H1 (cell line): Measurements from ENCODE around the gene SEC14L3. TPM values are rescaled to one million over a fixed set of nuclear protein-coding genes. Genes with fewer than 3 reads are reported as not detected.

Experiments used
- CTCF ChIA-PET: fragments of 300-600 bp; sonication (Branson Sonifier 250); formaldehyde crosslinking; loops from one replicate; lab custom pipeline; 2021; ENCODE audit not compliant: partially characterized antibody; lab: Charles Lee
- POLR2A ChIA-PET: fragments of 300-600 bp; sonication (Branson Sonifier 250); formaldehyde crosslinking; loops from one replicate; lab custom pipeline; 2021; ENCODE audit warnings: inconsistent platforms; ENCODE audit not compliant: partially characterized antibody; lab: Charles Lee
- DNase-seq, 2 experiments: peaks; one replicate each; pipeline versions ENCODE4 v3.0.0 to v3.0.0-alpha.2; 2010 to 2022; ENCODE audit warnings: low spot score in 2 of 2, low read depth in 1 of 2, mixed read lengths in 1 of 2
- FAIRE-seq: peaks from 2 replicates; lab custom pipeline; 2011; peaks lifted over from hg19 to GRCh38; lab: Jason Lieb, UNC
- H2AFZ ChIP-seq: 2 replicates; pipeline ENCODE4 v1.8.1; 2012; ENCODE audit warnings: low read length, inconsistent platforms
- H2AK5ac ChIP-seq: 2 replicates; pipeline ENCODE4 v1.6.1; 2013; ENCODE audit warnings: low read depth, low read length
- H2BK120ac ChIP-seq: replicated peaks from 2 replicates; pipeline ENCODE3; 2013; ENCODE audit warnings: low read depth, low read length, inconsistent platforms
- H2BK12ac ChIP-seq: 2 replicates; pipeline ENCODE4 v1.6.1; 2013; ENCODE audit warnings: low read depth, low read length
- H2BK15ac ChIP-seq: 2 replicates; pipeline ENCODE4 v1.6.1; 2013; ENCODE audit warnings: low read length
- H2BK20ac ChIP-seq: 2 replicates; pipeline ENCODE4 v1.6.1; 2013; ENCODE audit warnings: low read length
- H2BK5ac ChIP-seq: 2 replicates; pipeline ENCODE4 v1.6.1; 2013; ENCODE audit warnings: low read depth, low read length
- H3K14ac ChIP-seq: 2 replicates; pipeline ENCODE4 v1.6.1; 2013; ENCODE audit warnings: inconsistent platforms; ENCODE audit not compliant: insufficient read length
- H3K18ac ChIP-seq: 2 replicates; pipeline ENCODE4 v1.6.1; 2013; ENCODE audit warnings: low read length; ENCODE audit errors: extremely low read depth
- H3K23ac ChIP-seq: 2 replicates; pipeline ENCODE4 v1.6.1; 2013; ENCODE audit warnings: inconsistent platforms; ENCODE audit not compliant: insufficient read length
- H3K23me2 ChIP-seq: 2 replicates; pipeline ENCODE4 v1.6.1; 2013; ENCODE audit warnings: low read depth, low read length
- H3K27ac ChIP-seq: 2 replicates; pipeline ENCODE4 v1.6.1; 2011; ENCODE audit warnings: low read depth, low read length, inconsistent platforms
- H3K27me3 ChIP-seq, 4 experiments: replicated peaks in 1 of 4; 1 replicate in 1 of 4; 2 replicates in 3 of 4; pipeline versions ENCODE4 v1.6.1 to v1.8.1; 2011 to 2013; ENCODE audit warnings: low read length in 3 of 4, mild to moderate bottlenecking in 3 of 4, inconsistent platforms in 2 of 4, mixed read lengths in 2 of 4, moderate library complexity in 1 of 4; ENCODE audit not compliant: control insufficient read depth in 3 of 4, insufficient read depth in 3 of 4; ENCODE audit errors: extremely low read depth in 1 of 4
- H3K36me3 ChIP-seq, 4 experiments: 2 replicates each; pipeline versions ENCODE4 v1.6.1 to v1.8.1; 2011 to 2013; ENCODE audit warnings: mild to moderate bottlenecking in 4 of 4, low read length in 3 of 4, moderate library complexity in 2 of 4, control low read depth in 1 of 4, inconsistent platforms in 1 of 4; ENCODE audit not compliant: insufficient read depth in 4 of 4, control insufficient read depth in 2 of 4
- H3K4ac ChIP-seq: replicated peaks from 2 replicates; pipeline ENCODE3; 2013; ENCODE audit warnings: low read length, low read depth, mixed read lengths, inconsistent platforms; ENCODE audit not compliant: insufficient read length
- H3K4me1 ChIP-seq, 4 experiments: replicated peaks in 1 of 4; 1 replicate in 1 of 4; 2 replicates in 3 of 4; pipeline versions ENCODE4 v1.6.1 to v1.8.1; 2011 to 2013; ENCODE audit warnings: low read length in 3 of 4, inconsistent platforms in 2 of 4, mixed read lengths in 1 of 4; ENCODE audit not compliant: insufficient read depth in 4 of 4, control insufficient read depth in 3 of 4
- H3K4me2 ChIP-seq, 2 experiments: 2 replicates each; pipeline versions ENCODE4 v1.6.1 to v1.8.1; 2011 to 2013; ENCODE audit warnings: low read depth in 2 of 2, low read length in 2 of 2, control low read depth in 1 of 2, inconsistent platforms in 1 of 2, mild to moderate bottlenecking in 1 of 2; ENCODE audit not compliant: insufficient read depth in 1 of 2
- H3K4me3 ChIP-seq, 4 experiments: fragments of 200-600, 300-600 bp in 1 of 4; sonication (generic), shearing (Covaris generic), sonication (Bioruptor Twin) in 1 of 4; 2 replicates each; pipeline versions ENCODE4 v1.5.1 to v1.8.1; 2011 to 2016; ENCODE audit warnings: low read length in 4 of 4, low read depth in 3 of 4, control low read depth in 2 of 4, inconsistent platforms in 2 of 4, mild to moderate bottlenecking in 2 of 4, mixed read lengths in 1 of 4, moderate library complexity in 1 of 4; ENCODE audit not compliant: insufficient read depth in 2 of 4; ENCODE audit errors: extremely low read depth in 1 of 4
- H3K56ac ChIP-seq: replicated peaks from 2 replicates; pipeline ENCODE3; 2013; ENCODE audit warnings: low read depth, mild to moderate bottlenecking, mixed read lengths, low read length, inconsistent platforms; ENCODE audit not compliant: insufficient read length
- H3K79me1 ChIP-seq: 2 replicates; pipeline ENCODE4 v1.6.1; 2013; ENCODE audit warnings: low read depth, low read length, control low read depth
- H3K79me2 ChIP-seq, 2 experiments: 2 replicates each; pipeline versions ENCODE4 v1.6.1 to v1.8.1; 2012 to 2013; ENCODE audit warnings: low read length in 2 of 2, mild to moderate bottlenecking in 2 of 2, inconsistent platforms in 1 of 2; ENCODE audit not compliant: insufficient read depth in 2 of 2, control insufficient read depth in 1 of 2
- H3K9ac ChIP-seq, 4 experiments: replicated peaks in 1 of 4; 1 replicate in 1 of 4; 2 replicates in 3 of 4; pipeline versions ENCODE4 v1.6.1 to v1.8.1; 2011 to 2013; ENCODE audit warnings: low read depth in 3 of 4, low read length in 3 of 4, control low read depth in 2 of 4, mild to moderate bottlenecking in 2 of 4, moderate library complexity in 2 of 4, inconsistent platforms in 1 of 4; ENCODE audit errors: extremely low read depth in 1 of 4
- H3K9me3 ChIP-seq, 2 experiments: 2 replicates each; pipeline versions ENCODE4 v1.6.1 to v1.8.1; 2012 to 2013; ENCODE audit warnings: mild to moderate bottlenecking in 2 of 2, moderate library complexity in 2 of 2, control low read depth in 1 of 2, inconsistent platforms in 1 of 2, low read depth in 1 of 2, low read length in 1 of 2, mixed read lengths in 1 of 2; ENCODE audit not compliant: insufficient read depth in 2 of 2
- H4K20me1 ChIP-seq, 2 experiments: replicated peaks in 1 of 2; 2 replicates each; pipeline versions ENCODE3 to v1.8.1; 2011 to 2013; ENCODE audit warnings: inconsistent platforms in 2 of 2, low read length in 2 of 2, mild to moderate bottlenecking in 1 of 2; ENCODE audit not compliant: insufficient read depth in 2 of 2, control insufficient read depth in 1 of 2
- H4K5ac ChIP-seq: 2 replicates; pipeline ENCODE4 v1.6.1; 2013; ENCODE audit warnings: low read length, low read depth, mixed read lengths, inconsistent platforms; ENCODE audit not compliant: insufficient read length
- H4K8ac ChIP-seq: 2 replicates; pipeline ENCODE4 v1.8.0; 2013; ENCODE audit warnings: mild to moderate bottlenecking, moderate library complexity, low read length, inconsistent platforms; ENCODE audit not compliant: insufficient read depth; ENCODE audit errors: extremely low read depth
- H4K91ac ChIP-seq: replicated peaks from 2 replicates; pipeline ENCODE3; 2013; ENCODE audit warnings: low read length, mixed read lengths, inconsistent platforms; ENCODE audit not compliant: insufficient read length
- BCL11A ChIP-seq, 2 experiments: IDR thresholded peaks; one replicate each; pipeline ENCODE4 v1.6.1; 2011; ENCODE audit warnings: low read depth in 2 of 2, low read length in 2 of 2, mild to moderate bottlenecking in 2 of 2
- CHD2 ChIP-seq: IDR thresholded peaks from 2 replicates; pipeline ENCODE4 v1.6.1; 2012; ENCODE audit warnings: low read length, improper control_type of control experiment
- CTBP2 ChIP-seq: IDR thresholded peaks from 2 replicates; pipeline ENCODE4 v1.7.0; 2011; ENCODE audit warnings: borderline replicate concordance, mild to moderate bottlenecking, moderate library complexity, mixed read lengths, low read length; ENCODE audit not compliant: insufficient read depth, insufficient read length
- SIN3A ChIP-seq, 2 experiments: IDR thresholded peaks in 1 of 2; conservative IDR thresholded peaks in 1 of 2; 2 replicates each; pipeline ENCODE4 v1.6.1; 2011 to 2012; ENCODE audit warnings: low read length in 2 of 2, improper control_type of control experiment in 1 of 2, low read depth in 1 of 2, mild to moderate bottlenecking in 1 of 2
- SP2 ChIP-seq: IDR thresholded peaks from 2 replicates; pipeline ENCODE4 v1.6.1; 2012; ENCODE audit warnings: mild to moderate bottlenecking, low read length, inconsistent platforms
- TAF7 ChIP-seq: optimal IDR thresholded peaks from 2 replicates; pipeline ENCODE3; 2011; ENCODE audit warnings: low read depth, mild to moderate bottlenecking, inconsistent platforms, low read length, moderate library complexity, borderline replicate concordance
- WGBS, 2 experiments: shearing (Covaris generic) in 1 of 2; methylation state at CpG; one replicate each; pipeline versions ENCODE4 v1.1.6 to v1.1.7; 2013 to 2015; ENCODE audit warnings: low lambda C conversion rate in 2 of 2, mixed read lengths in 2 of 2, inconsistent platforms in 1 of 2, low coverage in 1 of 2, missing lambda C conversion rate in 1 of 2; ENCODE audit not compliant: insufficient replicate concordance in 2 of 2, insufficient coverage in 1 of 2, insufficient read length in 1 of 2; ENCODE audit errors: extremely low coverage in 1 of 2, missing lambda C conversion rate in 1 of 2; 5-methylcytosine and 5-hydroxymethylcytosine counted together
- polyA plus RNA-seq, 7 experiments: library from polyadenylated mRNA; depleted of rRNA in 3 of 7; stranded (reverse) in 5 of 7; unstranded in 2 of 7; fragments of >200 nt in 5 of 7; fragments of 200-250 nt in 2 of 7; gene quantifications; 1 replicate in 5 of 7; 2 replicates in 1 of 7; 4 replicates in 1 of 7; pipeline versions ENCODE4 v1.2.1 to v1.2.3, GENCODE V29; 2011 to 2013; ENCODE audit warnings: missing spikeins in 2 of 7, mixed read lengths in 2 of 7
- total RNA-seq: library from RNA; stranded (reverse); fragmentation: NEBNext Ultra II Directional; extraction: Animal tissue kit (Norgen Biotek cat#: 25700); gene quantifications from 2 replicates; pipeline ENCODE4 v1.2.1, GENCODE V29; 2021
- TF ChIP-seq, protein P1 (sequence below): IDR thresholded peaks from 2 replicates; pipeline ENCODE4 v1.6.1; 2012; ENCODE audit warnings: low read length, inconsistent platforms
- TF ChIP-seq, protein P2 (sequence below), 3 experiments: IDR thresholded peaks; 1 replicate in 2 of 3; 2 replicates in 1 of 3; pipeline versions ENCODE4 v1.5.1 to v1.6.1; 2011; ENCODE audit warnings: low read length in 3 of 3, mild to moderate bottlenecking in 3 of 3, inconsistent platforms in 2 of 3, low read depth in 1 of 3, moderate library complexity in 1 of 3; ENCODE audit not compliant: insufficient read depth in 1 of 3; ENCODE audit errors: control extremely low read depth in 1 of 3

SEC14L3 gene
- total and polyA plus RNA-seq, 2 of the 8 experiments (the other 6 are each of a cell fraction or from before 2014, with no cell fraction given): not detected

DNA sequence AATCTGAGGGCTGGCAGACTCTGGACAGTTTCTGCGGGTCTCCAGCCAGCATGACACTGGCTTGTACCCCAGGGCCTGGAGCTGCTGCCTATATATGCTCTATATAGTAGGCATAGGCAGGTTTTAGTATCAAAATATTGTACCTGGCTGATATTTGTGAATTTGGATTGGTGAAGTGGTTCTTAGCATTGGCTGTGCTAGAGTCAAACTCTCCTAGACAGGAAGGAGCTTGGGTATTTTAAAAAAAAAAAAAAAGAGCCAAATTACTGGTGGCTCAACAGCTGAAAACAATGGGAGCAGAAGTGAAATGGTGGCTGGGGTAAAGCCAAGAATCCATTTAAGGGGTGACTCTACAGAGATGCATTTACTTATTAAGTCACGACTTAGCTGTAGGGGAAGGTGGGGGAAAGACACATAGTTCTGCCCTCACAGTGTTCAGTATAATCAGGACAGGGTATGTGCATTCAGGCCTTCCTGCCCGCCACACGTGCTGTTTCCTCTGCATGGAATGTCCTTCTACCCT is 57.2 kb downstream of the SEC14L3 start:
- H3K23ac ChIP-seq: no peak overlapping the region
- FAIRE-seq (no peak), DNase-seq (no peak)
- H3K4me3 ChIP-seq: no peak overlapping the region
- H4K20me1 ChIP-seq: peaks cover 1 to 5% of the 10 kb centered on the region in 2 experiments
- H3K27ac ChIP-seq: no peak overlapping the region
- H3K9ac ChIP-seq: no peak overlapping the region
- H3K4me1 ChIP-seq: no peaks in the 10 kb centered on the region
- CTCF ChIA-PET: interaction anchor here (1.0 to 6.1 kb wide), 3 partner anchors 10 to 30 kb away, joined by 4 to 48 read pairs (median 5); partner anchors contain the start of gene MTFP1
- no peak overlapping the region for H2BK12ac ChIP-seq
- H3K79me2 ChIP-seq: no peaks in the 10 kb centered on the region
- H3K56ac ChIP-seq: no peak overlapping the region
- no peak overlapping the region for H2AFZ ChIP-seq
- no peak overlapping the region for H4K91ac ChIP-seq
- no peak overlapping the region for H3K18ac ChIP-seq
- no peak overlapping the region for H3K4ac ChIP-seq
- no peak overlapping the region for H4K5ac ChIP-seq
- H2BK5ac ChIP-seq: no peak overlapping the region
- H3K36me3 ChIP-seq: peaks cover 0 to 28% (median 10%) of the 10 kb centered on the region in 4 experiments; a peak in 6 of 8 replicates
- no peak overlapping the region for H2AK5ac ChIP-seq
- 92% methylated on average over 4 of the region's 4 CpGs; no CpG with 5 or more reads in 1 of the 2 experiments for WGBS, 2 experiments
- no peak overlapping the region for H3K4me2 ChIP-seq
- no peak overlapping the region for H3K14ac ChIP-seq
- no peaks in the 10 kb centered on the region for H3K79me1 ChIP-seq
- no peak overlapping the region for H4K8ac ChIP-seq
- POLR2A ChIA-PET: interaction anchor here (0.9 to 1.9 kb wide), 2 partner anchors 9 to 11 kb away, joined by 3 to 16 read pairs; no protein-coding TSS in a partner anchor
- no peaks in the 10 kb centered on the region for H3K9me3 ChIP-seq
- no peak overlapping the region for H2BK20ac ChIP-seq
- H3K27me3 ChIP-seq: no peaks in the 10 kb centered on the region
- H2BK120ac ChIP-seq: no peak overlapping the region
- no peak overlapping the region for H2BK15ac ChIP-seq
- H3K23me2 ChIP-seq: no peaks in the 10 kb centered on the region
- TF ChIP-seq CHD2: no peak
- TF ChIP-seq, protein P1, sequence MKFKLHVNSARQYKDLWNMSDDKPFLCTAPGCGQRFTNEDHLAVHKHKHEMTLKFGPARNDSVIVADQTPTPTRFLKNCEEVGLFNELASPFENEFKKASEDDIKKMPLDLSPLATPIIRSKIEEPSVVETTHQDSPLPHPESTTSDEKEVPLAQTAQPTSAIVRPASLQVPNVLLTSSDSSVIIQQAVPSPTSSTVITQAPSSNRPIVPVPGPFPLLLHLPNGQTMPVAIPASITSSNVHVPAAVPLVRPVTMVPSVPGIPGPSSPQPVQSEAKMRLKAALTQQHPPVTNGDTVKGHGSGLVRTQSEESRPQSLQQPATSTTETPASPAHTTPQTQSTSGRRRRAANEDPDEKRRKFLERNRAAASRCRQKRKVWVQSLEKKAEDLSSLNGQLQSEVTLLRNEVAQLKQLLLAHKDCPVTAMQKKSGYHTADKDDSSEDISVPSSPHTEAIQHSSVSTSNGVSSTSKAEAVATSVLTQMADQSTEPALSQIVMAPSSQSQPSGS: no peak
- TF ChIP-seq TAF7: no peak
- TF ChIP-seq BCL11A (IDR thresholded peaks at IDR 0.05; ENCODE audit: low read depth in 2 of 2, low read length in 2 of 2): no peak
- TF ChIP-seq SP2: no peak
- TF ChIP-seq, protein P2, sequence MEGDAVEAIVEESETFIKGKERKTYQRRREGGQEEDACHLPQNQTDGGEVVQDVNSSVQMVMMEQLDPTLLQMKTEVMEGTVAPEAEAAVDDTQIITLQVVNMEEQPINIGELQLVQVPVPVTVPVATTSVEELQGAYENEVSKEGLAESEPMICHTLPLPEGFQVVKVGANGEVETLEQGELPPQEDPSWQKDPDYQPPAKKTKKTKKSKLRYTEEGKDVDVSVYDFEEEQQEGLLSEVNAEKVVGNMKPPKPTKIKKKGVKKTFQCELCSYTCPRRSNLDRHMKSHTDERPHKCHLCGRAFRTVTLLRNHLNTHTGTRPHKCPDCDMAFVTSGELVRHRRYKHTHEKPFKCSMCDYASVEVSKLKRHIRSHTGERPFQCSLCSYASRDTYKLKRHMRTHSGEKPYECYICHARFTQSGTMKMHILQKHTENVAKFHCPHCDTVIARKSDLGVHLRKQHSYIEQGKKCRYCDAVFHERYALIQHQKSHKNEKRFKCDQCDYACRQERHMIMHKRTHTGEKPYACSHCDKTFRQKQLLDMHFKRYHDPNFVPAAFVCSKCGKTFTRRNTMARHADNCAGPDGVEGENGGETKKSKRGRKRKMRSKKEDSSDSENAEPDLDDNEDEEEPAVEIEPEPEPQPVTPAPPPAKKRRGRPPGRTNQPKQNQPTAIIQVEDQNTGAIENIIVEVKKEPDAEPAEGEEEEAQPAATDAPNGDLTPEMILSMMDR (IDR thresholded peaks at IDR 0.05; ENCODE audit: control extremely low read depth in 1 of 3, insufficient read depth in 1 of 3, low read depth in 1 of 3, low read length in 3 of 3): no peak
- TF ChIP-seq SIN3A (conservative IDR thresholded peaks at IDR 0.05 in 1 of 2, IDR thresholded peaks at IDR 0.05 in 1 of 2; ENCODE audit: low read depth in 1 of 2, low read length in 2 of 2): no peak
- TF ChIP-seq CTBP2: no peak
